ENCODE results near the gene RNU6-1. TPM values are rescaled to one million over a fixed set of nuclear protein-coding genes. Genes with fewer than 3 reads are reported as not detected.

RNU6-1 gene
- total and polyA plus RNA-seq, 2 donors (not counting 1 experiment from before 2014, with no cell fraction given) = not detected

GRCh38 chr15:67825881-67826716 lies 13.7 kb downstream of the RNU6-1 start:
- H3K4me2 ChIP-seq (replicated peaks; ENCODE audit: low read depth, low read length, poor library complexity, severe bottlenecking) = peak overlapping the region; percentile 60
- peak; percentile 63 for DNase-seq
- peak overlapping the region in 1 of 5 experiments; percentile 8 for H3K4me3 ChIP-seq (ENCODE audit: control extremely low read depth in 1 of 5, extremely low read depth in 1 of 5, insufficient read depth in 1 of 5, low read depth in 2 of 5, low read length in 4 of 5)
- TF ChIP-seq EZH2 (IDR thresholded peaks at IDR 0.05; ENCODE audit: borderline replicate concordance, insufficient read depth, low read depth, low read length, poor library complexity, severe bottlenecking) = no peak
- TF ChIP-seq CTCF (IDR thresholded peaks at IDR 0.05) = no peak
- peaks cover 28% of the 10 kb centered on the region for H4K20me1 ChIP-seq (ENCODE audit: control insufficient read depth, insufficient read depth, low read length, poor library complexity, severe bottlenecking)
- ChIA-PET POLR2A (no interaction called here), CTCF (interaction anchor here (1.1 to 16.8 kb wide), 4 partner anchors 10 to 43 kb away, joined by 4 to 237 read pairs (median 10); no protein-coding TSS in a partner anchor)
- H2AFZ ChIP-seq (ENCODE audit: insufficient read depth, low read depth, low read length, poor library complexity, severe bottlenecking) = no peak overlapping the region
- intact Hi-C loops (cut with micrococcal nuclease) = loop anchor here (2.0 kb wide), 1 partner anchor 43 kb away; no protein-coding TSS in a partner anchor
- H3K79me2 ChIP-seq (ENCODE audit: control insufficient read depth, insufficient read depth, low read length) = no peaks in the 10 kb centered on the region
- peaks cover 0 to 87% (median 17%) of the 10 kb centered on the region in 3 donors for H3K9me3 ChIP-seq (ENCODE audit: control extremely low read depth in 1 of 3, control insufficient read depth in 2 of 3, insufficient read depth in 1 of 3, low read length in 2 of 3)
- peaks cover 4 to 89% (median 73%) of the 10 kb centered on the region in 4 experiments for H3K27me3 ChIP-seq (replicated peaks in 1 of 4; ENCODE audit: control extremely low read depth in 1 of 4, control insufficient read depth in 3 of 4, insufficient read depth in 4 of 4, low read length in 3 of 4)
- H3K27me3 Mint-ChIP-seq = peaks cover 65% of the 10 kb centered on the region
- H3K4me1 ChIP-seq (ENCODE audit: control insufficient read depth in 2 of 2, insufficient read depth in 2 of 2, low read length in 2 of 2) = peaks cover 67 to 85% of the 10 kb centered on the region in 2 donors
- no peak overlapping the region for H3K9ac ChIP-seq (ENCODE audit: low read length)
- peak overlapping the region; percentile 89 for H3K27ac Mint-ChIP-seq
- peaks cover 63% of the 10 kb centered on the region for H3K4me1 Mint-ChIP-seq
- no peak for ATAC-seq (ENCODE audit: low read depth)
- WGBS (ENCODE audit: insufficient coverage) = 20% methylated on average over 71 of the region's 77 CpGs
- H3K27ac ChIP-seq (ENCODE audit: low read length in 2 of 2) = no peak overlapping the region
- no peaks in the 10 kb centered on the region for H3K36me3 ChIP-seq (replicated peaks in 1 of 2; ENCODE audit: control extremely low read depth in 1 of 2, control insufficient read depth in 1 of 2, extremely low read depth in 1 of 2, insufficient read depth in 2 of 2, low read length in 1 of 2)
- peak overlapping the region; percentile 49 for H3K4me3 Mint-ChIP-seq
- no peaks in the 10 kb centered on the region for H3K9me3 Mint-ChIP-seq (ENCODE audit: insufficient read depth)

Measured in B cell (primary cell).